Left hindlimb (tissue), 1 donor: ENCODE results near the gene MPV17.

Source experiments
- DNase-seq: peaks from one replicate; pipeline ENCODE4 v3.0.0-alpha.2; 2018

The MPV17 gene

GRCh38 chr2:27263287-27264252 is 59.3 kb downstream of the MPV17 start:
- no peak for DNase-seq

GRCh38 chr2:27262379-27263286 is 60.3 kb downstream of the MPV17 start, which contains the start of gene SLC30A3:
SLC30A3 (minus strand) TSS chr2:27263047; CDS start chr2:27262906, 141 bp downstream.
- peak; percentile 50 for DNase-seq

- no peak for DNase-seq
Observed at GRCh38 chr2:27261926-27262298, 61.0 kb downstream of the MPV17 start.

- DNase-seq = no peak
Observed at GRCh38 chr2:27261241-27261925, 61.5 kb downstream of the MPV17 start.
